Spleen (tissue), 11 donors: ENCODE results near the gene FARSA. TPM values are rescaled to one million over a fixed set of nuclear protein-coding genes. Genes with fewer than 3 reads are reported as not detected.
A peak's percentile ranks its signal among the peaks of the same experiment; 100 is the strongest.

Experiments used
- DNase-seq: peaks from one replicate; pipeline ENCODE4 v3.0.0-alpha.2; 2020
- H3K27ac ChIP-seq, 8 donors: fragments of 200-600 bp; sonication (generic) in 7 of 8; 1 replicate in 4 of 8; 2 replicates in 4 of 8; pipeline versions ENCODE4 v1.5.0 to v1.8.0; 2016 to 2021; ENCODE audit warnings: inconsistent platforms in 4 of 8, mild to moderate bottlenecking in 4 of 8, moderate library complexity in 1 of 8
- H3K27me3 ChIP-seq, 7 donors: fragments of 200-600 bp; sonication (generic) in 6 of 7; replicated peaks in 1 of 7; 1 replicate in 4 of 7; 2 replicates in 3 of 7; pipeline versions ENCODE4 v1.5.0 to v1.8.0; 2016 to 2021; ENCODE audit warnings: inconsistent platforms in 3 of 7, mild to moderate bottlenecking in 1 of 7
- H3K36me3 ChIP-seq, 6 donors: fragments of 200-600 bp; sonication (generic) in 5 of 6; 1 replicate in 4 of 6; 2 replicates in 2 of 6; pipeline versions ENCODE4 v1.5.0 to v1.8.0; 2016 to 2021; ENCODE audit warnings: inconsistent platforms in 2 of 6
- H3K4me1 ChIP-seq, 6 donors: fragments of 200-600 bp; sonication (generic) in 5 of 6; 1 replicate in 3 of 6; 2 replicates in 3 of 6; pipeline versions ENCODE4 v1.5.0 to v1.8.0; 2016 to 2021; ENCODE audit warnings: inconsistent platforms in 3 of 6
- H3K4me3 ChIP-seq, 8 donors: fragments of 200-600 bp; sonication (generic) in 7 of 8; 1 replicate in 4 of 8; 2 replicates in 4 of 8; pipeline versions ENCODE4 v1.5.0 to v1.8.0; 2016 to 2021; ENCODE audit warnings: inconsistent platforms in 4 of 8, mild to moderate bottlenecking in 4 of 8, moderate library complexity in 2 of 8
- H3K9me3 ChIP-seq, 8 donors: fragments of 200-600 bp; sonication (generic) in 7 of 8; 1 replicate in 4 of 8; 2 replicates in 4 of 8; pipeline versions ENCODE4 v1.5.0 to v1.8.0; 2016 to 2021; ENCODE audit warnings: inconsistent platforms in 4 of 8
- CTCF ChIP-seq, 11 experiments: fragments of 200-600 bp in 7 of 11; fragments of 450-650 bp in 4 of 11; sonication (generic) in 4 of 11; IDR thresholded peaks in 8 of 11; conservative IDR thresholded peaks in 3 of 11; 1 replicate in 7 of 11; 2 replicates in 4 of 11; pipeline versions ENCODE4 v1.4.0 to v1.8.0; 2016 to 2021; ENCODE audit warnings: antibody characterized with exemption in 11 of 11, inconsistent platforms in 4 of 11, mild to moderate bottlenecking in 1 of 11
- POLR2A ChIP-seq, 3 donors: fragments of 450-650 bp; IDR thresholded peaks; one replicate each; pipeline ENCODE4 v1.5.1; 2017; ENCODE audit warnings: antibody characterized with exemption in 3 of 3, mild to moderate bottlenecking in 1 of 3
- POLR2AphosphoS5 ChIP-seq, 3 donors: sonication (generic); formaldehyde crosslinking; IDR thresholded peaks; one replicate each; pipeline ENCODE4 v1.5.1; 2017; ENCODE audit warnings: antibody characterized with exemption in 3 of 3
- WGBS, 5 donors: extraction: QIAGEN DNeasy Blood & Tissue Kit in 3 of 5; methylation state at CpG; one replicate each; pipeline versions ENCODE4 v1.1.5 to v1.1.7; 2013 to 2018; 5-methylcytosine and 5-hydroxymethylcytosine counted together
- intact Hi-C: fragments of 100-400 bp; cut with DNase I; formaldehyde crosslinking; loops from one replicate; pipeline ENCODE4 v1.15.0; 2023; ENCODE audit warnings: low total_unique reads
- polyA plus RNA-seq, 3 donors: library from polyadenylated mRNA; stranded (reverse); fragments of 200-250 nt; gene quantifications; one replicate each; pipeline ENCODE4 v1.2.1, GENCODE V29; 2013
- total RNA-seq, 7 donors: library from RNA; depleted of rRNA in 3 of 7; stranded (reverse); fragments of >200 nt in 3 of 7; fragmentation: NEBNext Ultra II Directional in 4 of 7; extraction: Animal tissue kit (Norgen Biotek cat#: 25700) in 4 of 7; gene quantifications; one replicate each; pipeline versions ENCODE4 v1.1.0 to v1.2.1, GENCODE V29; 2016 to 2021
- donor health status: healthy with polysubstance abuse.
- donor health status: DM: no; HTN: no; CAD: no; lungs with moderate emphysema.
- donor health status: DM: no; HTN: no; CAD: no.
- donor health status: Bipolar disorder and iron deficiency.
- donor health status: healthy.
- donor health status: DM: no; HTN: no; CAD: no.
- donor health status: DM: yes; HTN: yes; CAD: no.

FARSA gene
- total and polyA plus RNA-seq, 10 donors, result 25.1 to 55.4 (median 39.3) TPM

GRCh38 chr19:12885749-12886650 lies 47.5 kb downstream of the FARSA start:
- DNase-seq, result no peak
- H3K36me3 ChIP-seq, result no peaks in the 10 kb centered on the region
- H3K4me3 ChIP-seq, result peak overlapping the region; percentile 32 to 76 (median 46)
- intact Hi-C loops, result loop anchor here (10.0 kb wide), 1 partner anchor 79 kb away; the partner anchor contains the start of gene DAND5
- H3K4me1 ChIP-seq, result peaks cover 4 to 65% (median 32%) of the 10 kb centered on the region in 6 donors
- H3K27me3 ChIP-seq, result peaks cover 0 to 31% (median 16%) of the 10 kb centered on the region in 7 donors
- H3K27ac ChIP-seq, result peak overlapping the region in 7 of 8 donors; percentile 29 to 94 (median 71)
- TF ChIP-seq CTCF (IDR thresholded peaks at IDR 0.05 in 8 of 11, conservative IDR thresholded peaks at IDR 0.05 in 3 of 11) (peak in 1 of 11 experiments; percentile 13), POLR2A (IDR thresholded peaks at IDR 0.05) (no peak), POLR2AphosphoS5 (IDR thresholded peaks at IDR 0.05) (no peak)
- H3K9me3 ChIP-seq, result peaks cover 0 to 28% (median 10%) of the 10 kb centered on the region in 8 donors
- WGBS, 5 donors, result 9 to 40% (median 11%) methylated on average over 9 to 53 of the region's 53 CpGs

GRCh38 chr19:12884926-12885748 lies 48.4 kb downstream of the FARSA start:
- peak overlapping the region; percentile 32 to 76 (median 46) for H3K4me3 ChIP-seq
- no peaks in the 10 kb centered on the region for H3K36me3 ChIP-seq
- intact Hi-C loops, result loop anchor here (10.0 kb wide), 1 partner anchor 80 kb away; the partner anchor contains the start of gene DAND5
- peaks cover 0 to 28% (median 10%) of the 10 kb centered on the region in 8 donors for H3K9me3 ChIP-seq
- H3K4me1 ChIP-seq, result peaks cover 11 to 67% (median 36%) of the 10 kb centered on the region in 6 donors
- 1 to 4% (median 1%) methylated on average over 39 to 73 of the region's 73 CpGs for WGBS, 5 donors
- peak; percentile 96 for DNase-seq
- peak overlapping the region in 7 of 8 donors; percentile 29 to 94 (median 71) for H3K27ac ChIP-seq
- TF ChIP-seq POLR2A (IDR thresholded peaks at IDR 0.05), result no peak
- peak; percentile 31 to 88 (median 67) for TF ChIP-seq CTCF (IDR thresholded peaks at IDR 0.05 in 8 of 11, conservative IDR thresholded peaks at IDR 0.05 in 3 of 11)
- TF ChIP-seq POLR2AphosphoS5 (IDR thresholded peaks at IDR 0.05), result peak; percentile 23 to 72 (median 71)
- peaks cover 0 to 31% (median 16%) of the 10 kb centered on the region in 7 donors for H3K27me3 ChIP-seq

- Histone ChIP-seq H3K4me3 (peak overlapping the region in 7 of 8 donors; percentile 35 to 76 (median 50)), H3K36me3 (no peaks in the 10 kb centered on the region), H3K4me1 (peaks cover 11 to 67% (median 38%) of the 10 kb centered on the region in 6 donors), H3K27ac (peak overlapping the region in 5 of 8 donors; percentile 56 to 94 (median 80)), H3K9me3 (peaks cover 0 to 28% (median 10%) of the 10 kb centered on the region in 8 donors), H3K27me3 (peaks cover 0 to 31% (median 16%) of the 10 kb centered on the region in 7 donors)
- TF ChIP-seq POLR2A (IDR thresholded peaks at IDR 0.05) (no peak), POLR2AphosphoS5 (IDR thresholded peaks at IDR 0.05) (no peak), CTCF (IDR thresholded peaks at IDR 0.05 in 8 of 11, conservative IDR thresholded peaks at IDR 0.05 in 3 of 11) (no peak)
- DNase-seq, result no peak
- intact Hi-C loops, result loop anchor here (10.0 kb wide), 1 partner anchor 80 kb away; the partner anchor contains the start of gene DAND5
- 72 to 80% (median 74%) methylated on average over 10 to 12 of the region's 12 CpGs for WGBS, 5 donors
These were observed 48.9 kb downstream of the FARSA start for GRCh38 chr19:12884627-12884925.
